HG03280 (cell line): ENCODE measurements around the gene RPS6KA2.

Experiments used
- ATAC-seq: cut with Tn5 transposase; IDR thresholded peaks from one replicate; pipeline ENCODE4 v1.9.1; 2021; ENCODE audit warnings: mild to moderate bottlenecking, moderate library complexity; ENCODE audit not compliant: unreplicated experiment

The RPS6KA2 gene

GRCh38 chr6:166616261-166617238 lies 10.5 kb downstream of the RPS6KA2 start:
- no peak for ATAC-seq

GRCh38 chr6:166615059-166615770 lies 11.8 kb downstream of the RPS6KA2 start:
- no peak for ATAC-seq

DNA sequence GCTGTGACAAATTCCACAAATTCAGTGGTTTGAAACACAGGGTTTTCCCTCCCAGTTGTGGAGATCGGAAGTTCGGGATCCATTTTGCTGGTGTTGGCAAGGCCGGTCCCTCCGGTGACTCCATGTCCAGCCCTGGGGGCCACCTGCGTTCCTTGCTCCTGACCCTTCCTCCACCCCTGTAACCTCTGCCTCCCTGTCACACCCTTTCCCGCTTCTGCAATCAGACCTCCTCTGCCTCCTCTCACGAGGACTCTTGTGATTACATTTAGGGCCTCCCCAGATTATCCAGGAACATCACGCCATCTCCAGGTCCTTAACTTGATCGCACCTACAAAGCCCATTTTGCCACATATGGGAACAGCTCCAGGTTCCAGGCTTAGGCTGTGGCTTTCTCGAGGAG lies 12.5 kb downstream of the RPS6KA2 start:
- ATAC-seq = no peak

DNA sequence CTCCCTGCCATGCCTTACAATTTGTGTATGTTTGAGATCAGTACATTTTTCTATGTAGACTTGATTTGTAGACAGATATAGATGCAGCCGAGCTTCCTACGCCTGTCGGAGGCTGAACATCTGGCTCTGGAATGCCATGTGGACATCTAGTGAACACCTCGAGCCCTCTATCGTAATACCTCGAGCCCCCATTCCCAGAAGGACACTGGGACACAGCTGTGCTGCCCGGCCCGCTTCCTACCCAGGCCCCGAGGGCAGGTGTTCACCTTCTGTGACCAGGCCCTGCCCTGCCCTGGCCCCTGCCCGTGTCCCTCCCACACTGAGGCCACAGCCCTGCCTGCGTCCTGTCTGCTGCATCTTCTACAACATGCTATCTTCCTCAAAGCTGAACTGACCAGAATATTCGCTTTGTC lies 12.9 kb downstream of the RPS6KA2 start:
- ATAC-seq = no peak

DNA sequence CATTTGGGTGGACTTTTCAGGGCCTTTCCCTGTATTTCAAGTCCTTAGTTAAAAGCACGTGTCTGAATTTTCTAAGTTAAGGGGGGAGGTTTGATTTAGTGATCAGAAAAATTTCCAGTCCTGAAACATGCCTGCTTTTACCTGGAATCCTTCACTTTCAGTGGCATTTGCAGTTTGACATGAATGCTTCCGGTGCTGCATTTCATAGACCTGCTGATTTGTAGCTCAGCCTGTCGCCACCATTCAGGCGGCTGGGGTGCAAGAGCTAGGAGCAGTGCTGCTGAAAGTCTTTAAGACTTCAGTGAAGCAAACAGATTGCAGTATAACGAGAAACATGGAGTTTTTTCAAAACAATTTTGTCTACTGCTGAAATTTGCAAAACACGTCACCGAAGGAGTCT lies 14.0 kb downstream of the RPS6KA2 start:
- ATAC-seq = no peak

DNA sequence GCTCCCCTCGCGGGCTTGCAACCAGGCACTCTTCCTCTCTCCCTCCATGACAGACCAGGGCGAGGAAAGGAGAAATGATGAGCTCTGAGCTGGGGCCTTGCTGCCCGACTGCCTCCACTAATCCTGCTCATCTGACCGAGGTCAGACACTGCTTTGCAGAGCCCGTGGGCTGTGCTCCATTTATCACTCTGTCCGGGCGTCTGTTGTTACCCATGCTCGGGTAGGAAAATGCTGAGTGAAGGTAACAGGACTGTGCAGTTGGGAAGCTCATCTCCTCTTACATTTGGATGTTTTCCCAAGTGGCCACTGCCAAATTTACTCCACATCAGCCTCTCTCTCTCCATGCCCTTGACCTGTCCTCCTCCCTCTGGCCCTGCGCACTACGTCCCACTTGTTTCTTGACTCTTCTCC lies 14.6 kb downstream of the RPS6KA2 start:
- no peak for ATAC-seq

GRCh38 chr6:166611631-166612030 lies 15.4 kb downstream of the RPS6KA2 start:
- ATAC-seq = no peak

DNA sequence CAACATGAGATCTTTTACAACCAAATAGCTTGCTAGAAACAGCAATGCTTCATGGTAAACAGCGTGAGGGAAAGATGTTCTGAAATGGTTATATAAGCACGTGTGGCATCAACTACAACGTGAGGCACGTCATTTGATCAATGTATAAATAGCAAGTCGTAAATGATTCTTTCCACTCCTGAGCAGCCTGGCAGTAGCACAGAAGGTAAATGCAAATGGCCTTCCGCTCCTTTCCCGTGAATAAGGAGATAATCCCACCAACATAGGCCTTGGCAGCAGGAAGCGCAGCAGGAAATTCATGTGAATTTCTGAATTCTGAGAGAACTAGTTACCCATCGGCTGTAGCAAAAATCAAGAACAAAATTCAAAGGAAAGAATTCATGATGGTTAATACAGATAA lies 17.0 kb downstream of the RPS6KA2 start:
- no peak for ATAC-seq

GRCh38 chr6:166608774-166609173 lies 18.3 kb downstream of the RPS6KA2 start:
- ATAC-seq = no peak

GRCh38 chr6:166605752-166606151 lies 21.3 kb downstream of the RPS6KA2 start:
- ATAC-seq = no peak

GRCh38 chr6:166604911-166605310 lies 22.1 kb downstream of the RPS6KA2 start:
- ATAC-seq = no peak

DNA sequence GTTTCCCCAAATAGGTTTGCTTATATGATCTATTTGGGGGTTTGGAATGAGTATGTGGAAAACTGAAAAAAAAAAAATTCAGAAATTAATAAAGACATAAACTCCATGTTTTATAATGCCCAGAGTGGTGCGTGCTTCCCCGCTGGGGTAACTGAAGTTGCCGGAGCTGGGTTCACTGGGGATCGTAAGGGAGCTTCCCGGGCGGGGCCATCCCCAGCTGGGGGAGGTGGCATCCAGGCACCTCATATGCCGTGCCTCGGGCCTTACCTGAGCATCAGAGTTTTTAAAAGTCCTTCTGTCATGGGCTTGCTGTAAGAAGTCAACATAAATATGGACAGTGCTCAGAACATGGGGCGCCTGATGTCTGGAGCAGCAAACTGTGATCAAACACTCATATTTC lies 22.7 kb downstream of the RPS6KA2 start:
- ATAC-seq = no peak

DNA sequence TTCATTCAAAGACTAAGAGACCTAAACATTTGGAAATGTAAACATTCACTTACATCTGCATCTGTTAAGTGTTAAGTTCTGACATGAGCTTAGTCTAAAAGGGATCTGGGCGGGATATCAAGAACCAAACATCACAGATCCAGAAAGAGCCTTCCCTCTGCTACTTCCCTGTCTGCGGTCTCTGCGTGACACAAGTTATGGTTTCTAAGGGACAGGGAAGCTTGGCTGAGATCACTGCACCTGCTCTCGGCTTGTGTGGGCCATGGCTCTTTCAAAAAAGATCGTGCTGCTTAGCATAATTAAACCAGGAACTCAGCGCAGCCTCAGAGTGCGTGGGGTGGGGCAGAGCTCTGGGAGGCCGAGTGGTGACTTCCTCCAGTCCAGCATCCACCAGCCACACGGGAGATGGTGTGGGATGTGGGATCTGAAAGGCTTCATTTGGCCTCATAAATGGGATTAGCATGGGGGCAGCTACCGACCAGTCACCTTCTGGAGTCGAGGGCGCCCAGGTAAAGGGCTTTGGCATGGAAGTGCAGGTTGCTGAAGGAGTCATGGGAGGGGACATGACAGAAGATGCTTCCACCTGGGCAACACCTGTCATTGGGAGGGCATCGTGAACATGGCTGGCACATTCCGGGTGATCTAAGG lies 23.9 kb downstream of the RPS6KA2 start:
- no peak for ATAC-seq

DNA sequence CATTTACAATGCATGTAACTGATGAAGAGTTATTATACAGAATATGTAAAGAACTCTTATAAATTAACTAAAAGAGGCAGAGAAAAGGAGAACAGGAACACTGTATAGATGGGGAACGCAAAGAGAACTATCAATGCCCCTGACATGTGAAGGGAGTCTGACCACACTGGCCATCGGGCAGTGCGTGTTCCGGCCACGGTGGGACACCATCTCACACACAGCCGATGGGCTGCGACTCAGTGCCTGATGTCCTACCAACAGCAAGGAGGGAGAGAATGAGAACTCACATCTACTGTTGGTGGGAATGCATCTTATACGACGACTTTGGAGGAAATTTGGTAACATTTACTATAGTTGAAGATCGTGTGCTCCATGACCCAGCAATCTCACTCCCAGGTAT lies 25.1 kb downstream of the RPS6KA2 start:
- ATAC-seq = no peak

GRCh38 chr6:166600931-166601330 lies 26.1 kb downstream of the RPS6KA2 start:
- no peak for ATAC-seq

DNA sequence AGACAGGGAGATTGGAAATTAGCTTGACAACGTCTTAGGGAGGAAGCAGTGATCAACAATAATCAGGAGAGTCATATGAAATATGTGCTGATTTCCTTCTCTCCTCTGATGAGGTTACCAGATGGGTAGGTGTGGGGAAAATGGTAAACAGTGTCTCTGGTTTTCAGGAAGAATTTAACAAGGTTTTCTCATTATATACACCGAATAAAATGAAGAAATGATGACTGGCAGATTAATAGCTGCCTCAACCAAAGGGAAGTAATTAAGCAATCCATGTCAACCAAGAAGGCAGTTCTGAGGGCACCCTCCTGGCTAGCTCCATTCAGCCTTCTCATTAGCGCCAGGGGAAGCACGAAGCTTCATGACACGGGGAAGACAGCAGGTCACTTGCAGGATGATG lies 27.8 kb downstream of the RPS6KA2 start:
- ATAC-seq = no peak

- no peak for ATAC-seq
Observed at GRCh38 chr6:166598441-166599138, 28.5 kb downstream of the RPS6KA2 start.

- ATAC-seq = no peak
Observed at GRCh38 chr6:166597711-166598440, 29.2 kb downstream of the RPS6KA2 start.

DNA sequence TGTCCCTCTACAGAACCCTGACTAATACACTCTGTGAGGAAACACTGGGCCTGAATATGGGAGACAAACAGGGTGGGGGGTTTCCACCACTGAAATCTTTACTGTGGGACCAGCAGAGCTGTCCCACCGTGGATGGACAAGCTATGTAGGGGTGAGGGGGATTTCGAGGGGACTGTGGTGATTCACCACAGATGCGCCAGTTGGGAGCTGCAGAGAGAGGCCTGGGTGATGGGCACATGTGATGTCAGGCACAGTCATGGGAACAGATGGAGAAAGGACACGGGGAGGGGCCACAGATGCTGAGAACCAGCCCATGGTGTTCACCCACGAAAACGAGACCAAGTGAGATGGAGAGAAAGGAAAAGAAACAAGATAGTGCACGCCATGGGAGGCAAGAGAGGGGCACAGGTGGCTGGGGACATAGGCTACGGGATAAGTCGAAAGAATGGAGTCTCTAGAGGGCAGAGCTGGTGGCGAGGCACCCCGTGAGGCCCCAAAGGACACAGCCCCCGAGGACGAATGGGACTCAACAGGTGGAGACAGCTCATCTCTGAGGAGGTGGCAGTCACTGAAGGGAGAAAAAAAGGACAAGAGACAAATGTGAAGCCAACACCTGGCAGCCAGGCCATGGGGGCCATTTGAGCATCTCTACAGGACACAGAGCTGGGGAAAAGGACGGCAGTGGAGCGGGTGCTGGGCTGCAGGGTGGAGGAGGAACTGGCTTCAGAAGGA lies 30.1 kb downstream of the RPS6KA2 start:
- no peak for ATAC-seq

GRCh38 chr6:166595949-166596348 lies 31.1 kb downstream of the RPS6KA2 start:
- no peak for ATAC-seq
